Central memory CD8-positive, alpha-beta T cell (primary cell): ENCODE data around the gene VSIG10L.

Source experiments
- ATAC-seq: fragments of 150-1000 bp; cut with Tn5 transposase; replicated peaks from 2 replicates; pipeline ENCODE4 v1.10.0; 2022; ENCODE audit warnings: mild to moderate bottlenecking, moderate FRiP score, moderate number of reproducible peaks; ENCODE audit not compliant: poor library complexity, severe bottlenecking; ENCODE audit errors: extremely low read depth
- DNase-seq, 2 donors: peaks; one replicate each; pipeline ENCODE4 v3.0.0; 2021; ENCODE audit warnings: low spot score in 2 of 2
- H3K27ac Mint-ChIP-seq: one replicate; pipeline ENCODE4 v1.8.0; 2022; ENCODE audit warnings: low read depth, mild to moderate bottlenecking, moderate library complexity, mixed read lengths
- H3K27me3 Mint-ChIP-seq: one replicate; pipeline ENCODE4 v1.8.0; 2022; ENCODE audit warnings: mixed read lengths
- H3K36me3 Mint-ChIP-seq: one replicate; pipeline ENCODE4 v1.8.0; 2022; ENCODE audit warnings: mild to moderate bottlenecking, moderate library complexity, mixed read lengths; ENCODE audit not compliant: insufficient read depth
- H3K4me1 Mint-ChIP-seq: one replicate; pipeline ENCODE4 v1.8.0; 2022; ENCODE audit warnings: mixed read lengths
- H3K4me3 Mint-ChIP-seq: one replicate; pipeline ENCODE4 v1.8.0; 2022; ENCODE audit warnings: mild to moderate bottlenecking, moderate library complexity, mixed read lengths
- H3K9me3 Mint-ChIP-seq: one replicate; pipeline ENCODE4 v1.8.0; 2022; ENCODE audit warnings: mixed read lengths

VSIG10L gene

DNA sequence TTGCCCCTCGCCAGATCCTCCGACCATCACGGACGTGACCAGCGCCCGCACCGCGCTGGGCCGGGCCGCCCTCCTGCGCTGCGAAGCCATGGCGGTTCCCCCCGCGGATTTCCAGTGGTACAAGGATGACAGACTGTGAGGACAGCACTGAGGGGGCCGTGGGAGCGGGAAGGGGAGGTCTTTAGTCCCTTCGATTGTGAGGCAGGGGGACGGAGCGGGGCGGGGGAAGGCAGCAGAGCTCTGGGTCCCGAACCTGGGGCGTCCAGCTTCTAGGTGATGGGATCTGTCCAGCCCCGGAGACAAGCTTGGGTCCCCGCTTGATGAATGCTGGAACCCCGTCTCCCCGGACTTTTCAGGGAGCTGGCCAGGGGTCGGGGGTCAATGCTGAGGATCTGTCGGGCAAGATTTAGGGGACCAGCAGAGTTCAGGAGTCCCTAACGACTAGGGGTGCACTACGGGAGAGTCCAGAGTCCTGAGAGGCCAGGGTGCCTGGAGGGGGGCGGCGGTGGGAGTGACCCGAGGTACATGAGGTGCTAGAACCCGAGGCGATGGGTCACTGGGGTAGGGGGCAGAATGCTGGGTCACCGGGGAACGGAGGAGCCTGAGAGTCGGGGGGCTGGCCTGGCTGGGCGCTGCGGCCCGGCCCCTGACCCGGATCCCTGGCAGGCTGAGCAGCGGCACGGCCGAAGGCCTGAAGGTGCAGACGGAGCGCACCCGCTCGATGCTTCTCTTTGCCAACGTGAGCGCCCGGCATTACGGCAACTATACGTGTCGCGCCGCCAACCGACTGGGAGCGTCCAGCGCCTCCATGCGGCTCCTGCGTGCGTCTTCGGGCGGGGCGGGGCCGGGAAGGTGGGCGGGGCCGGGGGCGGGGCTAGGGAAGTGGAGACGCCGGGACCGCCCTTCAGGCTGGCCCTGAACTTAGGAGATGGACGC is 14.6 kb downstream of the VSIG10L start:
- Mint-ChIP-seq H3K9me3 (no peaks in the 10 kb centered on the region), H3K4me1 (no peaks in the 10 kb centered on the region), H3K36me3 (peaks cover 2% of the 10 kb centered on the region), H3K27ac (no peak overlapping the region), H3K4me3 (peak overlapping the region; percentile 39), H3K27me3 (peaks cover 89% of the 10 kb centered on the region)
- peak in 1 of 2 donors; percentile 28 for DNase-seq
- ATAC-seq = peak; percentile 66

DNA sequence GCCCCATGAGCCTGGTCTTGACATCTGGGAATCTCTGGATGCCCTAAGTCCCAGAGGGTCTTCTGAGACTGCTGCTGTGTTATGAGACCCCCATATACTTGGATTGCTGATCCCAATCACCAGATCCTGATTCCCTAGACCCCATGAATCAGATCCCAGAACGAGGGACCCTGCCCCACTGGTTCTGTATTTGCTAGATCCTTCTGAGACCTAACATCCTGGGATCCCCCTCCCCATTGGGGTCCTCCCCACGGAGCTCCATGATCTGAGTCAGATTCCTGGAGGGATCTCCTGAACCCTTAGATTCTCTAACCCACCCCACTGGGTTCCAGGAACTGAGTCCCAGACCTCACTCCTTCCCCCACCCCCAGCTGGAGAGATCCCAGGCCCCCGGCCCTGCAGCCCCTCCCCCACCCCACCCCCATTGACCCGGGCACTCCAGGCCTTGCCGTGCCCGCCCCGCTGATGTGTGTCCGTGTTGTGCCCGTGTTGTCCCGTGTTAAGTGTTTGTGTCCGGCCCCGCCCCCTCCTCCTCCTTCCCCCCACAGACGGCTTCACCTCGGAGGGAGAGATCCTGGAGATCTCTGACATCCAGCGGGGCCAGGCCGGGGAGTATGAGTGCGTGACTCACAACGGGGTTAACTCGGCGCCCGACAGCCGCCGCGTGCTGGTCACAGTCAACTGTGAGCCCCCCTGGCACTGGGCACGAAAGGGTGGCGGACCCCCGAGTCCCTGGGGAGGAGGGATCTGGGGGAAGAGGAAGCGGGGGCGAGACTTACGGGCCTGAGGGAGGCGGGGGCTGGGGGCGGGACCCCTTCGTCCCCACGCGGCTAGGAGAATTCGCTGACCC is 15.5 kb downstream of the VSIG10L start:
- no peak overlapping the region for H3K4me3 Mint-ChIP-seq

DNA sequence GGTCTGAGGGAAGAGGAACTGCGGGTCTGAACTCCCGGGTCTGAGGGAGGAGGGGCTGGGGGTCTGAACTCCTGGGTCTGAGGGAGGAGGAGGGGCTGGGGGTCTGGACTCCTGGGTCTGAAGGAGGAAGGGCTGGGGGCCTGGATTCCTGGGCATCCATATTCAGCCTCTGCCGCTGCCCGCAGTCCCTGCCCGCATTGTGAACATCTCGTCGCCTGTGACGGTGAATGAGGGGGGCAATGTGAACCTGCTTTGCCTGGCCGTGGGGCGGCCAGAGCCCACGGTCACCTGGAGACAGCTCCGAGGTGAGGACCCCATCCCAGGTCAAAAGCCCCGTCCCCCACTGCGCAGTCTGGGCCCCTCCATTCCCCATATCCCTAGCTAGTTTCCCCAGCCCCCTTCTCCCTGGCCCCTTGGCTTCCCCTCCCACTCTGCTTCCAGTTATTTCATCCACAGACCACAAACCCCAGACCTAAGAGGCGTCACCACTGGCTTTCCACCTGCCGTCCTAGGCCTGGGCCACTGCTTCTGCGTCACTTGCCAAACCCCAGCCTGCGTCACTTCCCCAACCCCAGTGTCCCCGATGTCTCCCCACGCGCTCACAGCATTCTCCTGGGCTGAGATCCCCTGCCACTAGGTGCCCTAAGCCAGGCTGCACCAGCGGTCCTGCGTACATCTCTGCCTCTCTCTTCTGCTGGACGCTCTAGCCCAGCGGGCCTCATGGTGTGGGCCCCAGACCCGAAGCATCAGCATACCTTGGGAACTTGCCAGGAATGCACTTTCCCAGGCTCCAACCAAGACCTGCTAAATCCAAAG is 16.6 kb downstream of the VSIG10L start:
- no peak overlapping the region for H3K4me3 Mint-ChIP-seq
- ATAC-seq (peak; percentile 59), DNase-seq (no peak)
- no peaks in the 10 kb centered on the region for H3K9me3 Mint-ChIP-seq
- H3K36me3 Mint-ChIP-seq = peaks cover 2% of the 10 kb centered on the region
- H3K4me1 Mint-ChIP-seq = no peaks in the 10 kb centered on the region
- H3K27ac Mint-ChIP-seq = no peak overlapping the region
- H3K27me3 Mint-ChIP-seq = peaks cover 74% of the 10 kb centered on the region

More for the DNA sequence above, 15.5 kb downstream of the VSIG10L start:
- Mint-ChIP-seq H3K27me3 (peaks cover 83% of the 10 kb centered on the region), H3K27ac (no peak overlapping the region), H3K9me3 (no peaks in the 10 kb centered on the region), H3K4me1 (no peaks in the 10 kb centered on the region), H3K36me3 (peaks cover 2% of the 10 kb centered on the region)
- DNase-seq = no peak
- ATAC-seq = no peak

DNA sequence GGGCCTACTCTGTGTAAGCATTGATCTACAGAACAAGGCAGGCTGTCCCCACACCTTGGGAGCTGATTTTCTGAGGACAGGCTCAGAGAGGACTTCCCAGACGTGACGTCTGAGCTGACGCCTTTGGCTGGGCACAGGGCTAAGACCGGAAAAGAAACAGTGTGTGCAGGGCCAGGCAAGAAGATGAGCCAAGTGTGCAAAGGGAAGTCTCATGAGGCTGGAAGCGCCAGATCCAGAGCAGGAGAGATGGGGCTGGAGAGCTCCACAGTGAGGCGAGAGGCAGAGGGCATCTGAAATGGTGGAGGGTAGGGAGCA is 17.8 kb downstream of the VSIG10L start:
- Mint-ChIP-seq H3K4me3 (no peak overlapping the region), H3K27me3 (peaks cover 61% of the 10 kb centered on the region), H3K9me3 (no peaks in the 10 kb centered on the region), H3K4me1 (no peaks in the 10 kb centered on the region), H3K36me3 (peaks cover 2% of the 10 kb centered on the region), H3K27ac (no peak overlapping the region)
- DNase-seq (no peak), ATAC-seq (no peak)

DNA sequence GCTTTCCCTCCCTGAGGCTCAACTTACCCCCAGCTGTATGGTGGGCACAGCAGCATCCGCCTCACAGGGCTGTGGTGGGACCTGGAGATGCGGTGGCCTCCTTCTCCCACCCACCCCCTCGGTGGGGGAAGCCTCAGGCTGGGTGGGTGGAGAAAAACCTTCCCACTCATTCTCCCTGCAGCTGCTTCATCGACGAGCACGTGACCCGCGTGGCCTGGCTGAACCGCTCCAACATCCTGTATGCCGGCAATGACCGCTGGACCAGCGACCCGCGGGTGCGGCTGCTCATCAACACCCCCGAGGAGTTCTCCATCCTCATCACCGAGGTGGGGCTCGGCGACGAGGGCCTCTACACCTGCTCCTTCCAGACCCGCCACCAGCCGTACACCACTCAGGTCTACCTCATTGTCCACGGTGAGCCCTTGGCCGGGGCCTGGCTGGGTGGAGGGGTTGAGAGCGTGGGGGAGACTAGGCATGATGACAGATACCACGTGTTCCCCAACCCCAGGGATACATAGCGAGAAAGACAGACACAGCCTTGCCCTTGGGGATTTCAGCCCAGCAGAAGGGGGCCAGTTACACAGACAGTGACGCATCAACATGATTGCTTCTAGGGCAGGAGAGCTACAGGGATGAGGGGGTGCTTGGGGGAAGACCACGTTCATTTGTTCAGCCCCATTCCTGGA is 18.3 kb downstream of the VSIG10L start:
- peak overlapping the region; percentile 77 for H3K27ac Mint-ChIP-seq
- H3K27me3 Mint-ChIP-seq = peaks cover 56% of the 10 kb centered on the region
- H3K9me3 Mint-ChIP-seq = no peaks in the 10 kb centered on the region
- DNase-seq (no peak), ATAC-seq (no peak)
- no peak overlapping the region for H3K4me3 Mint-ChIP-seq
- no peaks in the 10 kb centered on the region for H3K4me1 Mint-ChIP-seq
- peaks cover 2% of the 10 kb centered on the region for H3K36me3 Mint-ChIP-seq

DNA sequence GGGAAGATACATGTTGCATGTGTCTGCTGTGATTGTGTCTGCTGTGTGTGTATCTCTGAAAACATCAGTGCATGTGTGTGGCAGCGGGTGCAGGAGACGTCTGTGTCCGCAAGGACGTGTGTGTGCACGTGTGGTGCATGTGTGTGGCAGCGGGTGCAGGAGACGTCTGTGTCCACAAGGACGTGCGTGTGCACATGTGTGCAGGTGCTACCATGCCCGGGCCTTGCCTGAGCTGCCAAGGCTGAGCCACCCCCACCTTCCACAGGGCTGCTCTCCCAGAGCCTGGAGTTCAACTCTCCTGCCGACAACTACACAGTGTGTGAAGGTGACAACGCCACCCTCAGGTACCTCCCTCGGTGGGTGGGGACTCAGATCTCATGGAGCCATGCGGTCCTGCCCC is 20.1 kb downstream of the VSIG10L start:
- DNase-seq = no peak
- Mint-ChIP-seq H3K27me3 (peaks cover 44% of the 10 kb centered on the region), H3K4me1 (no peaks in the 10 kb centered on the region), H3K27ac (no peak overlapping the region), H3K9me3 (no peaks in the 10 kb centered on the region), H3K36me3 (peaks cover 4% of the 10 kb centered on the region), H3K4me3 (no peak overlapping the region)
- ATAC-seq = no peak

DNA sequence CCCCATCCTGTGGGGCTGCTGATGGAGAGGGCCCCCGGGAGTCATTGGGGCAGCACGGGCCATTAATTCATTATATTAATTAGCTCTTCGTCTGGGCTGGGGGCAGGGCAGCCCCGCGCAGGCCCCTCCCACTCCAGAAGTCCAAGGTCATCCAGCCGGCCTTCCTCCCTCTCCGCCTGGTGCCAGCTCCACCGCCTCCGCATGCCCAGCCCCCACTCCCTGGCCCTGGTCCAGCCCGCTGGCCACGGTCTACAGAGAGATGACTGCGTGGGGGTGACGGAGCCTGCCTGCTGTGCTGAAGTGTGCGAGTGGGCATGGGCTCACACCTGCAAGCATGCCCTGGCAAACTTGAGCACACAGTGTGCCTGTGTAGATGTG is 21.7 kb downstream of the VSIG10L start:
- Mint-ChIP-seq H3K4me3 (no peak overlapping the region), H3K9me3 (peaks cover 3% of the 10 kb centered on the region), H3K27me3 (peaks cover 38% of the 10 kb centered on the region), H3K27ac (no peak overlapping the region), H3K4me1 (no peaks in the 10 kb centered on the region), H3K36me3 (peaks cover 4% of the 10 kb centered on the region)
- no peak for DNase-seq
- ATAC-seq = no peak

DNA sequence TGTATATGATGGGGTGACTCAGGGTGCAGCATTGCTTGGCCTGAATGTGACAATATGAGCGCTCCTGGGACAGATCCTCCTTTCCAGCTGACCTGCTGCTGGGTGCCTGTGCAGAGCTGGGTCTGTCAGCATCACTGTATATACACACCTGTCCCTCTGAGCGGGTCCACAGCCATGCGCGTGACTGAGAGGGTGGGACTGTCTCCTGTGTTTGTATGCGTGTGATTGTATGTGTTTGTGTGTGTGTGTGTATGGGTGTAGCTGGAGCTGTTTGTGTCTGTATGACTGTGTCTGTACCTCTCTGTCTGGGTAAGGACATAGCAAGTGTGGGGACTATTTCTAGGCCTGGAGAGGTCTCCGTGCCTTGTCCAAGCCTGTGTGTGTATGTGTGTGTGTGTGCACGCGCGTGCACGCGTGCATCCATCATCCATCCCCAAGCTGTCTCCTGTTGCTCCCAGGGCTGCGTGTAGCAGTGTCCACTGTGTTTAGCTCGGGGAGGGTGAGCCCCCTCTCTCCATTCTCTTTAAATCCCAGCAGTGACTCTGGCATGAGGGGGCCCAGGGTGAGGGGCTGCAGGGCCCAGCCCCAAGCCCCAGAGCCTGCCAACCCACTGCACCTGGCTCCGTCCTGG is 22.2 kb downstream of the VSIG10L start:
- no peak for DNase-seq
- Mint-ChIP-seq H3K4me3 (no peak overlapping the region), H3K4me1 (no peaks in the 10 kb centered on the region), H3K36me3 (peaks cover 3% of the 10 kb centered on the region), H3K27ac (no peak overlapping the region), H3K27me3 (peaks cover 38% of the 10 kb centered on the region), H3K9me3 (peaks cover 6% of the 10 kb centered on the region)
- ATAC-seq = no peak

DNA sequence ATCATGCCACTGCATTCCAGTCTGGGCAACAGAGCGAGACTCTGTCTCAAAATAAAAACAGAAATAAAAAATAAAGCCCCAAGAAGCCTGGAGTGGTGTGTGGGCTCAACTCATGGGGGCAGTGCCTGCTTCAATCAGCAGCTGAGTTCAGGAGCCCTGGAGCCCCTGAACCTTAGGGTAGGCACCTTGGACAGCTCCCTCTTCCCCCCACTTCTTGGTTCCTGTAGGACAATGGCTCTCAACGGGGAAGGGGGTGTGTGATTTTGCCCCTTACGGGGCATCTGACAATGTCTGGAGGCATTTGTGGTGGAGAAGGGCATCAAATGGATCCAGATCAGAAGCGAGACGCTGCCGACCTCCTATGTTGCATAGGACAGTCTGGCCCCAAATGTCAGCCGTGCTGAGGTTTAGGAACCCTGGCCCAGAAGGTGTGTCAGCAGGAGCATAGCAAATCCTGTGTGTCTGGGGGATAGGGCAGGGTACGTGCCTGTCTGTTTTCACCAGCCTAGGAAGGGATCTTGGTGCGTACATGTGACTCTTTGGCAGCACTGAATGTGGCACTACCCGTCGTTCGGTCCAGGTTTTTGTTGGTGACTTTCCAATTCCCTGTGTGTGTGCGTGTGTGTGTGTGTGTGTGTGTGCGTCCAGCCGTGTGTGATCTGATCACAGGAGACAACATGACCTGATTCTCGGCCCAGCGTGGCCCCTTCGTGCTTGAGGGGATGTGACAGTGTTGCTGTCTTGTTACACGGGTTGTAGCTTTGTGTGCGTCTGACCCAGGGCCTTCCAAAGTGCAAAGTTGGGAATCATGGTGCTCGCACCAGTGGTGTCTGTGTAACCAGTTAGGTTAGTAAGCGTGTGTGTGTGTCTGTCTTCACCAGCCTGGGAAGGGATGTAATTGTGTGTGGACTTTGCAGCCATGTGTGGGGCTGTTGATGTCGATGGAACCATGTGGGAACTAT is 23.0 kb downstream of the VSIG10L start:
- Mint-ChIP-seq H3K4me1 (no peaks in the 10 kb centered on the region), H3K9me3 (peaks cover 6% of the 10 kb centered on the region), H3K4me3 (no peak overlapping the region), H3K27ac (no peak overlapping the region), H3K36me3 (peaks cover 2% of the 10 kb centered on the region), H3K27me3 (peaks cover 38% of the 10 kb centered on the region)
- DNase-seq (no peak), ATAC-seq (no peak)

DNA sequence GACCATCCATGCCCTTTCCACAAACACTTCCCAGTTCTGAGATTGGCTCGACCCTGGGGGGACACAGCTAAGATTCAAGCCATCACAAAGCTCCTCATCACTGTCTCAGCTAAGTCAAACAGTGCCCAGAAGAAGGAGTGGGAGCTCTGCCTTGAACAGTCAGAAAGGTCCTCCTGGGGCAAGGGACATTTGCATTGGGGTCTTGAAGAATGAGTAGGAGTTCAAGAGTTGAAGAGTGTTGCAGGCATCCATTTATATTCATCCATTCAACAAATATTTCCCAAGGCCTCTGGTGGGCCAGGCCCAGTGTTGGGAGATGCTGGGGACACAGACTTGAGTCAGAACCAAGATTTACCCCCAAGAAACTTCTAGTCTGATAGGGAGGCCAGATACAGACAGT is 24.0 kb downstream of the VSIG10L start:
- H3K27me3 Mint-ChIP-seq = peaks cover 33% of the 10 kb centered on the region
- peaks cover 6% of the 10 kb centered on the region for H3K9me3 Mint-ChIP-seq
- H3K4me3 Mint-ChIP-seq = no peak overlapping the region
- H3K27ac Mint-ChIP-seq = no peak overlapping the region
- DNase-seq (no peak), ATAC-seq (no peak)
- peaks cover 3% of the 10 kb centered on the region for H3K36me3 Mint-ChIP-seq
- H3K4me1 Mint-ChIP-seq = peaks cover 5% of the 10 kb centered on the region

DNA sequence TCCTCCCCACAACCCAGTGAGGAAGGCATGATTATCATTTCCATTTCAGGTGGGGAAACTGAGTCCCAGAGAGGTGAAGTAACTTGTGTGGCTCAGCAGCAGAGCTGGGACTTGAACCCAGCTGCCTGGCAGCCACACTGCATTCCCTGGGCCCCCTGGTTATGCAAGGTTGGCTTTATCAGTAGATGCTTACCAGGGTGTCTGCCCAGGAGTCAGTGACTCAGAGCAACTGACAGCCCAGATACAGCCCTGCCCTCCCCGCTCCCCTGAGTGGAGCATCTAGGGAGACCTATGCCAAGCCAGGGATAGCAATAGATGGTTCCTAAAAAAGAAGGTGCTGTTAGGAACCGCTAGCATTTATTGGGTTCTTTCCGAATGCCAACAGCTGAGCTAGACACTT is 24.6 kb downstream of the VSIG10L start:
- Mint-ChIP-seq H3K27ac (no peak overlapping the region), H3K36me3 (peaks cover 3% of the 10 kb centered on the region), H3K27me3 (peaks cover 33% of the 10 kb centered on the region), H3K9me3 (peaks cover 6% of the 10 kb centered on the region), H3K4me3 (no peak overlapping the region), H3K4me1 (peaks cover 5% of the 10 kb centered on the region)
- DNase-seq = no peak
- ATAC-seq = no peak
